Fibroblast of lung (primary cell): Measurements from ENCODE around the gene SERAC1. TPM values are rescaled to one million over a fixed set of nuclear protein-coding genes. Genes with fewer than 3 reads are reported as not detected.

Experiments used
- DNase-seq, 2 donors: peaks; one replicate each; pipeline versions ENCODE4 v3.0.0 to v3.0.0-alpha.2; 2010; ENCODE audit warnings: low read depth in 2 of 2
- H2AFZ ChIP-seq: 2 replicates; pipeline ENCODE4 v1.5.1; 2012; ENCODE audit warnings: low read length, control low read depth, inconsistent platforms
- H3K27ac ChIP-seq: 2 replicates; pipeline ENCODE4 v1.5.1; 2011; ENCODE audit warnings: low read length, control low read depth; ENCODE audit not compliant: insufficient read depth
- H3K27me3 ChIP-seq: 2 replicates; pipeline ENCODE4 v1.5.1; 2011; ENCODE audit warnings: mild to moderate bottlenecking, low read length; ENCODE audit not compliant: control insufficient read depth, insufficient read depth
- H3K36me3 ChIP-seq: 2 replicates; pipeline ENCODE4 v1.5.1; 2011; ENCODE audit warnings: low read length; ENCODE audit not compliant: control insufficient read depth, insufficient read depth
- H3K4me1 ChIP-seq: 2 replicates; pipeline ENCODE4 v1.5.1; 2011; ENCODE audit warnings: low read length; ENCODE audit not compliant: control insufficient read depth, insufficient read depth; ENCODE audit errors: extremely low read depth
- H3K4me2 ChIP-seq: 2 replicates; pipeline ENCODE4 v1.5.1; 2011; ENCODE audit warnings: low read length, control low read depth; ENCODE audit not compliant: insufficient read depth; ENCODE audit errors: extremely low read depth
- H3K4me3 ChIP-seq, 4 experiments: fragments of 200-600 bp in 1 of 4; sonication (generic) in 1 of 4; replicated peaks in 1 of 4; 2 replicates each; pipeline ENCODE4 v1.5.1; 2011 to 2016; ENCODE audit warnings: low read length in 4 of 4, low read depth in 3 of 4, mild to moderate bottlenecking in 3 of 4, control low read depth in 2 of 4, inconsistent platforms in 1 of 4, mixed read lengths in 1 of 4; ENCODE audit not compliant: insufficient read depth in 1 of 4; ENCODE audit errors: control extremely low read depth in 1 of 4
- H3K79me2 ChIP-seq: 2 replicates; pipeline ENCODE4 v1.5.1; 2012; ENCODE audit warnings: mild to moderate bottlenecking, low read length, inconsistent platforms; ENCODE audit not compliant: control insufficient read depth, insufficient read depth
- H3K9ac ChIP-seq: 2 replicates; pipeline ENCODE4 v1.5.1; 2011; ENCODE audit warnings: mild to moderate bottlenecking, low read length, control low read depth; ENCODE audit not compliant: insufficient read depth
- H3K9me3 ChIP-seq: 2 replicates; pipeline ENCODE4 v1.5.1; 2012; ENCODE audit warnings: low read depth, low read length; ENCODE audit not compliant: control insufficient read depth, insufficient read depth
- H4K20me1 ChIP-seq: 2 replicates; pipeline ENCODE4 v1.5.1; 2011; ENCODE audit warnings: low read length; ENCODE audit not compliant: control insufficient read depth, insufficient read depth; ENCODE audit errors: extremely low read depth
- EZH2 ChIP-seq: IDR thresholded peaks from 2 replicates; pipeline ENCODE4 v1.5.1; 2012; ENCODE audit warnings: low read length, control low read depth, mild to moderate bottlenecking; ENCODE audit errors: missing control alignments
- polyA plus RNA-seq, 2 donors: library from polyadenylated mRNA; depleted of rRNA in 1 of 2; stranded (reverse) in 1 of 2; unstranded in 1 of 2; fragments of >200 nt; gene quantifications; 2 replicates each; pipeline ENCODE4 v1.2.1, GENCODE V29; 2011 to 2012; ENCODE audit warnings: missing spikeins in 1 of 2
- total RNA-seq: library from RNA; depleted of rRNA; stranded (reverse); fragments of >200 nt; gene quantifications from 2 replicates; pipeline ENCODE4 v1.2.1, GENCODE V29; 2014
- TF ChIP-seq, protein P1 (sequence below), 2 donors: IDR thresholded peaks in 1 of 2; conservative IDR thresholded peaks in 1 of 2; 1 replicate in 1 of 2; 2 replicates in 1 of 2; pipeline ENCODE4 v1.5.1; 2011 to 2012; ENCODE audit warnings: low read length in 2 of 2, control low read depth in 1 of 2, inconsistent platforms in 1 of 2, low read depth in 1 of 2, mild to moderate bottlenecking in 1 of 2

Gene SERAC1
- total and polyA plus RNA-seq, 2 donors (not counting 1 experiment from before 2014, with no cell fraction given), result 21.3 to 37.7 TPM

DNA sequence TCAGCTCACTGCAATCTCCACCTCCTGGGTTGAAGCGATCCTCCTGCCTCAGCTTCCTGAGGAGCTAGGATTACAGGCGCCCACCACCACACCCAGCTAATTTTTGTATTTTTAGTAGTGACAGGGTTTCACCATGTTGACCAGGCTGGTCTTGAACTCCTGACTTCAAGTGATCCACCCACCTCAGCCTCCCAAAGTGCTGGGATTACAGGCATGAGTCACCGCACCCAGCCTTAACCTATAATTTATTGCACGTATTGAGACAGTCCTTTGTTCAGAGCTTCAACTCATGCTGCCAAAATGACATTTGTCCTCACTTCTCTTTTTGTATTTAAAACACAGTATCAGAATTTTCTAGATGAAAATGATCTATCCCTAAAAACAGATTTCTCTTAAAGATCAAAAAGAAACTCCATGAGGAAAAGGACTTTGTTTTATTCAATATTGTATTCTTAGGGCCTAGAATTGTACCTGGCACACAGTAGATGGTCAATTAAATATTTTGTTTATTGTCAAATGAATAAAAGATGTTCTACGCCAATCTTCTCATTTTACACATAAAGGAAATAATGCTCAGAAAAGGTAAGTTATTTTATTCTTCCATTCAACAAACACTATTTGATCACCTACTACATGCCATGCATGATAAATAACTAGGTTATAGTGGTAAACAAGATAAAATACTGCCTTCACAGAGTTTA lies 10.8 kb downstream of the SERAC1 start:
- Histone ChIP-seq H3K4me1 (peaks cover 10% of the 10 kb centered on the region), H4K20me1 (no peaks in the 10 kb centered on the region), H3K36me3 (peaks cover 2% of the 10 kb centered on the region), H3K9me3 (no peaks in the 10 kb centered on the region), H3K4me3 (no peak overlapping the region), H3K27ac (no peak overlapping the region), H3K4me2 (no peak overlapping the region), H3K27me3 (no peaks in the 10 kb centered on the region), H2AFZ (no peak overlapping the region), H3K79me2 (no peaks in the 10 kb centered on the region), H3K9ac (no peak overlapping the region)
- no peak for TF ChIP-seq EZH2
- TF ChIP-seq, protein P1, sequence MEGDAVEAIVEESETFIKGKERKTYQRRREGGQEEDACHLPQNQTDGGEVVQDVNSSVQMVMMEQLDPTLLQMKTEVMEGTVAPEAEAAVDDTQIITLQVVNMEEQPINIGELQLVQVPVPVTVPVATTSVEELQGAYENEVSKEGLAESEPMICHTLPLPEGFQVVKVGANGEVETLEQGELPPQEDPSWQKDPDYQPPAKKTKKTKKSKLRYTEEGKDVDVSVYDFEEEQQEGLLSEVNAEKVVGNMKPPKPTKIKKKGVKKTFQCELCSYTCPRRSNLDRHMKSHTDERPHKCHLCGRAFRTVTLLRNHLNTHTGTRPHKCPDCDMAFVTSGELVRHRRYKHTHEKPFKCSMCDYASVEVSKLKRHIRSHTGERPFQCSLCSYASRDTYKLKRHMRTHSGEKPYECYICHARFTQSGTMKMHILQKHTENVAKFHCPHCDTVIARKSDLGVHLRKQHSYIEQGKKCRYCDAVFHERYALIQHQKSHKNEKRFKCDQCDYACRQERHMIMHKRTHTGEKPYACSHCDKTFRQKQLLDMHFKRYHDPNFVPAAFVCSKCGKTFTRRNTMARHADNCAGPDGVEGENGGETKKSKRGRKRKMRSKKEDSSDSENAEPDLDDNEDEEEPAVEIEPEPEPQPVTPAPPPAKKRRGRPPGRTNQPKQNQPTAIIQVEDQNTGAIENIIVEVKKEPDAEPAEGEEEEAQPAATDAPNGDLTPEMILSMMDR (conservative IDR thresholded peaks at IDR 0.05 in 1 of 2, IDR thresholded peaks at IDR 0.05 in 1 of 2; ENCODE audit: low read depth in 1 of 2, low read length in 2 of 2), result no peak
- no peak for DNase-seq

DNA sequence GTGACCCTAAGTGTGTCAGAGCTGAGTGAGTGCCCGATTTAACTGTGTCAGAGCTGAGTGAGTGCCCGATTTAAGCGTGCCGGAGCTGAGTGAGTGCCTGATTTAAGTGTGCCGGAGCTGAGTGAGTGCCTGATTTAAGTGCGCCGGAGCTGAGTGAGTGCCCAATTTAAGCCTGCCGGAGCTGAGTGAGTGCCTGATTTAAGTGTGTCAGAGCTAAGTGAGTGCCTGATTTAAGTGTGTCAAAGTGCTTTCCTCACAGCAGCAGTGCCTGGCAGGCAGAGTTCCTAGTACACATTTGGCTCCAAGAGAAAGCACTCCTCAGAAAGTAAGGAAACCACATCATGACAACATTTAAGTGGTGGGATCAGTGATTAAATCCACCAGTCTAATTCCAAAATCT lies 13.2 kb downstream of the SERAC1 start:
- no peak overlapping the region for H2AFZ ChIP-seq
- no peak overlapping the region for H3K4me2 ChIP-seq
- no peaks in the 10 kb centered on the region for H3K9me3 ChIP-seq
- no peaks in the 10 kb centered on the region for H3K79me2 ChIP-seq
- H3K36me3 ChIP-seq, result peaks cover 2% of the 10 kb centered on the region
- H3K27me3 ChIP-seq, result no peaks in the 10 kb centered on the region
- TF ChIP-seq, protein P1 (conservative IDR thresholded peaks at IDR 0.05 in 1 of 2, IDR thresholded peaks at IDR 0.05 in 1 of 2; ENCODE audit: low read depth in 1 of 2, low read length in 2 of 2), result no peak
- no peak for TF ChIP-seq EZH2
- no peak overlapping the region for H3K27ac ChIP-seq
- DNase-seq, result no peak
- H3K9ac ChIP-seq, result no peak overlapping the region
- H3K4me1 ChIP-seq, result peaks cover 9% of the 10 kb centered on the region
- no peaks in the 10 kb centered on the region for H4K20me1 ChIP-seq
- no peak overlapping the region for H3K4me3 ChIP-seq

DNA sequence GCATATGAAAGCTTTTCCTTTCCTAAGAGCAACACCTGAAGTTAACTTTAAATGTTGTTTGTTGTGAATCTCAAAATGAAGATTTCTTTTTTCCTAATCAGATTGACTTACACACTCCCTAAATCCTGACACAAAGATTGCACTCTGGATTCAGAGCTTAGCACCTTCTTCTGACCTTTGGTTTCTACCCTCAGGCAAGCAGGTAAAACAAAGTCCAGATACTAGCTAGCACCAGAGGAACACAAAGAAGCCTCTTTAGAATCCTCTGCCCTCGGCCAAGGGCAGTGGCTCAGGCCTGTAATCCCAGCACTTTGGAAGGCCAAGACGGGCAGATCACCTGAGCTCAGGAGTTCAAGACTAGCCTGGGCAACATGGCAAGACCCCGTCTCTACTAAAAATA lies 14.5 kb downstream of the SERAC1 start:
- H4K20me1 ChIP-seq, result no peaks in the 10 kb centered on the region
- H3K4me2 ChIP-seq, result no peak overlapping the region
- H3K4me1 ChIP-seq, result peaks cover 12% of the 10 kb centered on the region
- H3K4me3 ChIP-seq, result no peak overlapping the region
- H2AFZ ChIP-seq, result no peak overlapping the region
- DNase-seq, result no peak
- TF ChIP-seq, protein P1 (conservative IDR thresholded peaks at IDR 0.05 in 1 of 2, IDR thresholded peaks at IDR 0.05 in 1 of 2; ENCODE audit: low read depth in 1 of 2, low read length in 2 of 2), result no peak
- TF ChIP-seq EZH2, result no peak
- no peaks in the 10 kb centered on the region for H3K79me2 ChIP-seq
- peaks cover 2% of the 10 kb centered on the region for H3K36me3 ChIP-seq
- H3K27ac ChIP-seq, result no peak overlapping the region
- no peak overlapping the region for H3K9ac ChIP-seq
- no peaks in the 10 kb centered on the region for H3K27me3 ChIP-seq
- H3K9me3 ChIP-seq, result no peaks in the 10 kb centered on the region
